SK-N-SH treated with all-trans-retinoic acid at 6 μM for 48 hours (cell line): ENCODE results near the gene THUMPD1.

Experiments used
- BACH2 ChIP-seq: fragments of 250-450 bp; sonication (Bioruptor Pico); IDR thresholded peaks from 2 replicates; pipeline ENCODE4 v1.9.0; 2021; ENCODE audit warnings: mild to moderate bottlenecking, borderline replicate concordance
- RARB ChIP-seq: fragments of 250-450 bp; sonication (Bioruptor Pico); IDR thresholded peaks from 2 replicates; pipeline ENCODE4 v1.8.0; 2021; ENCODE audit warnings: mild to moderate bottlenecking, moderate library complexity
- ZFP3 ChIP-seq: fragments of 250-450 bp; sonication (Bioruptor Pico); IDR thresholded peaks from 2 replicates; pipeline ENCODE4 v1.5.0; 2020; ENCODE audit warnings: mild to moderate bottlenecking, moderate library complexity
- ZFP30 ChIP-seq: fragments of 450-650 bp; formaldehyde crosslinking; IDR thresholded peaks from 2 replicates; pipeline ENCODE4 v1.5.0; 2022; ENCODE audit warnings: mild to moderate bottlenecking, moderate library complexity
- ZNF8 ChIP-seq: fragments of 450-650 bp; formaldehyde crosslinking; IDR thresholded peaks from 2 replicates; pipeline ENCODE4 v1.5.0; 2020; ENCODE audit warnings: mild to moderate bottlenecking, moderate library complexity
- TF ChIP-seq, protein P1 (sequence below): fragments of 250-450 bp; sonication (Bioruptor Pico); IDR thresholded peaks from 2 replicates; pipeline ENCODE4 v1.5.1; 2020; ENCODE audit warnings: low read depth, mild to moderate bottlenecking, moderate library complexity
- TF ChIP-seq, protein P2 (sequence below): fragments of 250-450 bp; sonication (Bioruptor Pico); IDR thresholded peaks from 2 replicates; pipeline ENCODE4 v1.8.0; 2020; ENCODE audit warnings: mild to moderate bottlenecking, moderate library complexity, borderline replicate concordance

DNA sequence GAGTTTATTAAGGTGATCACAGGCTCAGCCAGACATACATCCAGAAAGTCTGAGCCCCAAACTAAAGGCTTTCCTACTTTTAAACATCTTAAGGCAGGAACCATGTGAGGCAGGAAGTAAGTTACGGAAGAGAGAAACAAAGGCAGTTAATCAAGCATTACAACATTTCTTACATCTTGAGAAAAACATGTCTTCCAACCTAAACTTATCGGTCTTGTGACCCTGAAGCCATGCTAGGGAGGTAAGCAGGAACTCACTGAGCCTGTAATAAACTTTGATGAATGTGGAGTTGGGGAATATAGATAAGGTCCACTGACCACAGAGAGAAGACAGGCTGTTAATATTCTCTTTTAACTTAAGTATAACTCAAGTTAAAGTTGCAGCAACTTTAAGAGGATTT lies 18.7 kb upstream of the THUMPD1 start:
- no peak for TF ChIP-seq RARB (CRISPR knock-in tag)
- no peak for TF ChIP-seq ZFP30 (CRISPR knock-in tag)
- TF ChIP-seq, protein P1, sequence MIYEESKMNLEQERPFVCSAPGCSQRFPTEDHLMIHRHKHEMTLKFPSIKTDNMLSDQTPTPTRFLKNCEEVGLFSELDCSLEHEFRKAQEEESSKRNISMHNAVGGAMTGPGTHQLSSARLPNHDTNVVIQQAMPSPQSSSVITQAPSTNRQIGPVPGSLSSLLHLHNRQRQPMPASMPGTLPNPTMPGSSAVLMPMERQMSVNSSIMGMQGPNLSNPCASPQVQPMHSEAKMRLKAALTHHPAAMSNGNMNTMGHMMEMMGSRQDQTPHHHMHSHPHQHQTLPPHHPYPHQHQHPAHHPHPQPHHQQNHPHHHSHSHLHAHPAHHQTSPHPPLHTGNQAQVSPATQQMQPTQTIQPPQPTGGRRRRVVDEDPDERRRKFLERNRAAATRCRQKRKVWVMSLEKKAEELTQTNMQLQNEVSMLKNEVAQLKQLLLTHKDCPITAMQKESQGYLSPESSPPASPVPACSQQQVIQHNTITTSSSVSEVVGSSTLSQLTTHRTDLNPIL: no peak
- no peak for TF ChIP-seq ZFP3
- TF ChIP-seq, protein P2, sequence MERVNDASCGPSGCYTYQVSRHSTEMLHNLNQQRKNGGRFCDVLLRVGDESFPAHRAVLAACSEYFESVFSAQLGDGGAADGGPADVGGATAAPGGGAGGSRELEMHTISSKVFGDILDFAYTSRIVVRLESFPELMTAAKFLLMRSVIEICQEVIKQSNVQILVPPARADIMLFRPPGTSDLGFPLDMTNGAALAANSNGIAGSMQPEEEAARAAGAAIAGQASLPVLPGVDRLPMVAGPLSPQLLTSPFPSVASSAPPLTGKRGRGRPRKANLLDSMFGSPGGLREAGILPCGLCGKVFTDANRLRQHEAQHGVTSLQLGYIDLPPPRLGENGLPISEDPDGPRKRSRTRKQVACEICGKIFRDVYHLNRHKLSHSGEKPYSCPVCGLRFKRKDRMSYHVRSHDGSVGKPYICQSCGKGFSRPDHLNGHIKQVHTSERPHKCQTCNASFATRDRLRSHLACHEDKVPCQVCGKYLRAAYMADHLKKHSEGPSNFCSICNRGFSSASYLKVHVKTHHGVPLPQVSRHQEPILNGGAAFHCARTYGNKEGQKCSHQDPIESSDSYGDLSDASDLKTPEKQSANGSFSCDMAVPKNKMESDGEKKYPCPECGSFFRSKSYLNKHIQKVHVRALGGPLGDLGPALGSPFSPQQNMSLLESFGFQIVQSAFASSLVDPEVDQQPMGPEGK (CRISPR knock-in tag): no peak
- TF ChIP-seq ZNF8: no peak
- TF ChIP-seq BACH2 (CRISPR knock-in tag): no peak
